ENCODE results near the gene SNX1.

Gene SNX1

GRCh38 chr15:64092864-64093626 is 2.7 kb upstream of the SNX1 start (continued):
- TF ChIP-seq, protein P1, sequence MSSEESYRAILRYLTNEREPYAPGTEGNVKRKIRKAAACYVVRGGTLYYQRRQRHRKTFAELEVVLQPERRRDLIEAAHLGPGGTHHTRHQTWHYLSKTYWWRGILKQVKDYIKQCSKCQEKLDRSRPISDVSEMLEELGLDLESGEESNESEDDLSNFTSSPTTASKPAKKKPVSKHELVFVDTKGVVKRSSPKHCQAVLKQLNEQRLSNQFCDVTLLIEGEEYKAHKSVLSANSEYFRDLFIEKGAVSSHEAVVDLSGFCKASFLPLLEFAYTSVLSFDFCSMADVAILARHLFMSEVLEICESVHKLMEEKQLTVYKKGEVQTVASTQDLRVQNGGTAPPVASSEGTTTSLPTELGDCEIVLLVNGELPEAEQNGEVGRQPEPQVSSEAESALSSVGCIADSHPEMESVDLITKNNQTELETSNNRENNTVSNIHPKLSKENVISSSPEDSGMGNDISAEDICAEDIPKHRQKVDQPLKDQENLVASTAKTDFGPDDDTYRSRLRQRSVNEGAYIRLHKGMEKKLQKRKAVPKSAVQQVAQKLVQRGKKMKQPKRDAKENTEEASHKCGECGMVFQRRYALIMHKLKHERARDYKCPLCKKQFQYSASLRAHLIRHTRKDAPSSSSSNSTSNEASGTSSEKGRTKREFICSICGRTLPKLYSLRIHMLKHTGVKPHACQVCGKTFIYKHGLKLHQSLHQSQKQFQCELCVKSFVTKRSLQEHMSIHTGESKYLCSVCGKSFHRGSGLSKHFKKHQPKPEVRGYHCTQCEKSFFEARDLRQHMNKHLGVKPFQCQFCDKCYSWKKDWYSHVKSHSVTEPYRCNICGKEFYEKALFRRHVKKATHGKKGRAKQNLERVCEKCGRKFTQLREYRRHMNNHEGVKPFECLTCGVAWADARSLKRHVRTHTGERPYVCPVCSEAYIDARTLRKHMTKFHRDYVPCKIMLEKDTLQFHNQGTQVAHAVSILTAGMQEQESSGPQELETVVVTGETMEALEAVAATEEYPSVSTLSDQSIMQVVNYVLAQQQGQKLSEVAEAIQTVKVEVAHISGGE (tag by site-specific recombination; conservative IDR thresholded peaks at IDR 0.05; ENCODE audit: low read depth) = no peak
- TF ChIP-seq ZNF175 (tag by site-specific recombination; IDR thresholded peaks at IDR 0.05) (no peak), ZNF664 (tag by site-specific recombination; IDR thresholded peaks at IDR 0.05) (0 out of 2 replicates have a peak, but pooled peaks have one; percentile 5), ZNF266 (tag by site-specific recombination; IDR thresholded peaks at IDR 0.05; ENCODE audit: low read depth) (no peak), ZNF214 (tag by site-specific recombination; IDR thresholded peaks at IDR 0.05; ENCODE audit: borderline replicate concordance) (no peak), TRIM28 (IDR thresholded peaks at IDR 0.05; ENCODE audit: borderline replicate concordance, low read length) (no peak), ZNF701 (tag by site-specific recombination; IDR thresholded peaks at IDR 0.05) (no peak), ZNF626 (tag by site-specific recombination; IDR thresholded peaks at IDR 0.05) (no peak), ZNF350 (tag by site-specific recombination; IDR thresholded peaks at IDR 0.05) (no peak), ZNF600 (tag by site-specific recombination; IDR thresholded peaks at IDR 0.05) (peak; percentile 14; the same call in 1 of the 2 replicates), ZNF660 (tag by site-specific recombination; IDR thresholded peaks at IDR 0.05) (no peak), ZNF791 (tag by site-specific recombination; IDR thresholded peaks at IDR 0.05) (no peak), ZNF26 (tag by site-specific recombination; IDR thresholded peaks at IDR 0.05) (no peak), SP3 (tag by site-specific recombination; IDR thresholded peaks at IDR 0.05) (no peak), ZNF530 (tag by site-specific recombination; IDR thresholded peaks at IDR 0.05; ENCODE audit: low read depth) (no peak), ZXDB (tag by site-specific recombination; IDR thresholded peaks at IDR 0.05) (no peak; the same call in 1 of the 2 replicates), AEBP2 (tag by site-specific recombination; IDR thresholded peaks at IDR 0.05; ENCODE audit: borderline replicate concordance) (no peak), KLF1 (tag by site-specific recombination; IDR thresholded peaks at IDR 0.05) (0 out of 2 replicates have a peak, but pooled peaks have one; percentile 20), KLF9 (tag by site-specific recombination; IDR thresholded peaks at IDR 0.05; ENCODE audit: low read depth) (no peak), ZBTB8A (tag by site-specific recombination; IDR thresholded peaks at IDR 0.05) (peak; percentile 47), ZNF747 (tag by site-specific recombination; IDR thresholded peaks at IDR 0.05) (no peak), ZNF335 (tag by site-specific recombination; conservative IDR thresholded peaks at IDR 0.05) (peak; percentile 100), ZSCAN4 (tag by site-specific recombination; IDR thresholded peaks at IDR 0.05) (peak; percentile 74)
- TF ChIP-seq, protein P2, sequence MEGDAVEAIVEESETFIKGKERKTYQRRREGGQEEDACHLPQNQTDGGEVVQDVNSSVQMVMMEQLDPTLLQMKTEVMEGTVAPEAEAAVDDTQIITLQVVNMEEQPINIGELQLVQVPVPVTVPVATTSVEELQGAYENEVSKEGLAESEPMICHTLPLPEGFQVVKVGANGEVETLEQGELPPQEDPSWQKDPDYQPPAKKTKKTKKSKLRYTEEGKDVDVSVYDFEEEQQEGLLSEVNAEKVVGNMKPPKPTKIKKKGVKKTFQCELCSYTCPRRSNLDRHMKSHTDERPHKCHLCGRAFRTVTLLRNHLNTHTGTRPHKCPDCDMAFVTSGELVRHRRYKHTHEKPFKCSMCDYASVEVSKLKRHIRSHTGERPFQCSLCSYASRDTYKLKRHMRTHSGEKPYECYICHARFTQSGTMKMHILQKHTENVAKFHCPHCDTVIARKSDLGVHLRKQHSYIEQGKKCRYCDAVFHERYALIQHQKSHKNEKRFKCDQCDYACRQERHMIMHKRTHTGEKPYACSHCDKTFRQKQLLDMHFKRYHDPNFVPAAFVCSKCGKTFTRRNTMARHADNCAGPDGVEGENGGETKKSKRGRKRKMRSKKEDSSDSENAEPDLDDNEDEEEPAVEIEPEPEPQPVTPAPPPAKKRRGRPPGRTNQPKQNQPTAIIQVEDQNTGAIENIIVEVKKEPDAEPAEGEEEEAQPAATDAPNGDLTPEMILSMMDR (tag by site-specific recombination; IDR thresholded peaks at IDR 0.05) = peak; percentile 26; the same call in 1 of the 2 replicates

Measured in HEK293 (cell line).